ENCODE results near the gene UXS1.

GRCh38 chr2:106161341-106161740, 32.8 kb downstream of the UXS1 start:
- TF ChIP-seq CTCF (IDR thresholded peaks at IDR 0.05; ENCODE audit: control extremely low read depth in 1 of 3, insufficient read depth in 1 of 3, low read depth in 1 of 3, low read length in 3 of 3) (no peak), PHF8 (conservative IDR thresholded peaks at IDR 0.05; ENCODE audit: low read depth, low read length) (no peak), EZH2 (IDR thresholded peaks at IDR 0.05; ENCODE audit: low read depth, low read length, severe bottlenecking) (no peak), SIN3A (conservative IDR thresholded peaks at IDR 0.05 in 1 of 2, IDR thresholded peaks at IDR 0.05 in 1 of 2; ENCODE audit: low read depth in 1 of 2, low read length in 2 of 2) (no peak), TBP (IDR thresholded peaks at IDR 0.05; ENCODE audit: low read depth, low read length) (no peak), SP1 (IDR thresholded peaks at IDR 0.05; ENCODE audit: low read depth, low read length) (no peak), RFX5 (IDR thresholded peaks at IDR 0.05; ENCODE audit: borderline replicate concordance, low read depth, low read length) (no peak)

Data from H1 (cell line).